Trophoblast cell (in vitro differentiated cells and primary cell): ENCODE data around the gene PRKAB1.
"Not testable (repeated sequence)": the region's sequence is repeated elsewhere in the genome, so short reads cannot be mapped to it uniquely, and the experiment has no call there.

Source experiments
- DNase-seq, 2 donors: peaks; one replicate each; pipeline ENCODE4 v3.0.0-alpha.2; 2016
- H2AFZ ChIP-seq: 2 replicates; pipeline ENCODE4 v1.6.1; 2013; ENCODE audit warnings: low read length, moderate library complexity, mild to moderate bottlenecking; ENCODE audit not compliant: insufficient read depth, poor library complexity
- H2AK5ac ChIP-seq: 2 replicates; pipeline ENCODE4 v1.6.1; 2013; ENCODE audit warnings: mild to moderate bottlenecking, low read length
- H2BK120ac ChIP-seq: 2 replicates; pipeline ENCODE4 v1.6.1; 2013; ENCODE audit warnings: low read length, mild to moderate bottlenecking, moderate library complexity; ENCODE audit not compliant: insufficient read depth, poor library complexity
- H2BK12ac ChIP-seq: 2 replicates; pipeline ENCODE4 v1.6.1; 2013; ENCODE audit warnings: mild to moderate bottlenecking, low read length, moderate library complexity
- H2BK5ac ChIP-seq: 2 replicates; pipeline ENCODE4 v1.6.1; 2013; ENCODE audit warnings: low read length, low read depth, moderate library complexity, mild to moderate bottlenecking; ENCODE audit not compliant: poor library complexity
- H3K14ac ChIP-seq: 2 replicates; pipeline ENCODE4 v1.6.1; 2013; ENCODE audit warnings: mild to moderate bottlenecking, low read length
- H3K18ac ChIP-seq: 2 replicates; pipeline ENCODE4 v1.6.1; 2013; ENCODE audit warnings: mild to moderate bottlenecking, low read length
- H3K23ac ChIP-seq: 2 replicates; pipeline ENCODE4 v1.6.1; 2013; ENCODE audit warnings: low read length
- H3K27ac ChIP-seq: 2 replicates; pipeline ENCODE4 v1.5.1; 2013; ENCODE audit warnings: low read depth, mild to moderate bottlenecking, inconsistent platforms, low read length, moderate library complexity
- H3K27me3 ChIP-seq: 2 replicates; pipeline ENCODE4 v1.6.1; 2013; ENCODE audit warnings: inconsistent platforms, mild to moderate bottlenecking, low read length, moderate library complexity; ENCODE audit not compliant: insufficient read depth
- H3K36me3 ChIP-seq, 2 experiments: 1 replicate in 1 of 2; 2 replicates in 1 of 2; pipeline ENCODE4 v1.6.1; 2013; ENCODE audit warnings: low read length in 2 of 2, mild to moderate bottlenecking in 2 of 2, moderate library complexity in 1 of 2; ENCODE audit not compliant: insufficient read depth in 2 of 2, control insufficient read depth in 1 of 2
- H3K4ac ChIP-seq: 2 replicates; pipeline ENCODE4 v1.6.1; 2013; ENCODE audit warnings: low read depth, mild to moderate bottlenecking, low read length, moderate library complexity
- H3K4me1 ChIP-seq, 2 experiments: 1 replicate in 1 of 2; 2 replicates in 1 of 2; pipeline ENCODE4 v1.6.1; 2013; ENCODE audit warnings: low read length in 2 of 2, mild to moderate bottlenecking in 2 of 2, moderate library complexity in 1 of 2; ENCODE audit not compliant: insufficient read depth in 2 of 2, control insufficient read depth in 1 of 2
- H3K4me2 ChIP-seq: 2 replicates; pipeline ENCODE4 v1.6.1; 2013; ENCODE audit warnings: inconsistent platforms, mild to moderate bottlenecking, low read length, moderate library complexity
- H3K4me3 ChIP-seq: 2 replicates; pipeline ENCODE4 v1.5.1; 2013; ENCODE audit warnings: mild to moderate bottlenecking, low read depth, low read length, inconsistent platforms
- H3K79me1 ChIP-seq: one replicate; pipeline ENCODE4 v1.6.1; 2013; ENCODE audit warnings: low read length
- H3K79me2 ChIP-seq: 2 replicates; pipeline ENCODE4 v1.6.1; 2013; ENCODE audit warnings: low read length, mild to moderate bottlenecking; ENCODE audit not compliant: control insufficient read depth, insufficient read depth, poor library complexity
- H3K9ac ChIP-seq: 2 replicates; pipeline ENCODE4 v1.6.1; 2013; ENCODE audit warnings: mild to moderate bottlenecking, low read length
- H3K9me3 ChIP-seq: 2 replicates; pipeline ENCODE4 v1.6.1; 2013; ENCODE audit warnings: low read depth, mild to moderate bottlenecking, control low read depth, inconsistent platforms, low read length; ENCODE audit not compliant: insufficient read depth
- H4K12ac ChIP-seq: 2 replicates; pipeline ENCODE4 v1.6.1; 2013; ENCODE audit warnings: low read depth, mild to moderate bottlenecking, low read length, moderate library complexity
- H4K8ac ChIP-seq: 2 replicates; pipeline ENCODE4 v1.6.1; 2013; ENCODE audit warnings: low read depth, mild to moderate bottlenecking, low read length, moderate library complexity
- H4K91ac ChIP-seq: one replicate; pipeline ENCODE4 v1.6.1; 2013; ENCODE audit warnings: low read depth, mild to moderate bottlenecking, low read length, moderate library complexity
- WGBS: extraction: QIAGEN DNeasy Blood & Tissue Kit; methylation state at CpG from one replicate; pipeline ENCODE4 v1.1.7; 2013; ENCODE audit warnings: missing lambda C conversion rate; ENCODE audit not compliant: insufficient read length, insufficient coverage; ENCODE audit errors: extremely low coverage; 5-methylcytosine and 5-hydroxymethylcytosine counted together

PRKAB1 gene

GRCh38 chr12:119657001-119657400, 10.9 kb upstream of the PRKAB1 start:
- H3K36me3 ChIP-seq, H2AK5ac ChIP-seq, H3K4me3 ChIP-seq, H3K4ac ChIP-seq, H3K9me3 ChIP-seq, H3K27ac ChIP-seq, H4K91ac ChIP-seq, H4K8ac ChIP-seq, H3K18ac ChIP-seq, H3K14ac ChIP-seq, H3K79me2 ChIP-seq, H3K4me1 ChIP-seq, H3K4me2 ChIP-seq, H3K23ac ChIP-seq, H3K79me1 ChIP-seq, H2AFZ ChIP-seq, H3K9ac ChIP-seq, H4K12ac ChIP-seq, H3K27me3 ChIP-seq, H2BK12ac ChIP-seq, H2BK5ac ChIP-seq, H2BK120ac ChIP-seq: not testable (repeated sequence)
- no CpG with 5 or more reads among the region's 2 CpGs for WGBS
- peak; percentile 85 to 90 for DNase-seq

DNA sequence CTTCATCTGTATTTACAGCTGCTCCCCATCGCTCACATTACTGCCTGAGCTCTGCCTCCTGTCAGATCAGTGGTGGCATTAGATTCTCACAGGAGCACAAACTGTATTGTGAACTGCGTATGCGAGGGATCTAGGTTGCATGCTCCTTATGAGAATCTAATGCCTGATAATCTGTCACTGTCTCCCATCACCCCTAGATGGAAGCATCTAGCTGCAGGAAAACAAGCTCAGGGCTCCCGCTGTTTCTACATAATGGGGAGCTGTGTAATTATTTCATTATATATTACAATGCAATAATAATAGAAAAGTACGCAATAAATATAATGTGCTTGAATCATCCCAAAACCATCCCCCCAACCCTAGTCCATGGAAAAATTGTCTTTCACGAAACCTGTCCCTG, 9.8 kb upstream of the PRKAB1 start:
- H3K27me3 ChIP-seq, H2AK5ac ChIP-seq, H2BK120ac ChIP-seq, H4K8ac ChIP-seq, H3K36me3 ChIP-seq, H3K27ac ChIP-seq, H3K4me1 ChIP-seq, H3K4ac ChIP-seq, H3K23ac ChIP-seq, H3K9me3 ChIP-seq, DNase-seq, H3K14ac ChIP-seq, H2BK12ac ChIP-seq, H4K91ac ChIP-seq, H3K79me1 ChIP-seq, H2BK5ac ChIP-seq, H3K79me2 ChIP-seq, H4K12ac ChIP-seq, H3K4me3 ChIP-seq, H3K9ac ChIP-seq, H3K18ac ChIP-seq, H2AFZ ChIP-seq, H3K4me2 ChIP-seq: not testable (repeated sequence)
- no CpG with 5 or more reads among the region's 6 CpGs for WGBS

- Histone ChIP-seq H3K9me3 (no peaks in the 10 kb centered on the region), H3K79me1 (no peaks in the 10 kb centered on the region), H3K14ac (no peak overlapping the region), H3K36me3 (no peaks in the 10 kb centered on the region), H4K8ac (no peak overlapping the region), H3K79me2 (no peaks in the 10 kb centered on the region), H3K9ac (no peak overlapping the region), H2AFZ (no peak overlapping the region), H3K18ac (no peak overlapping the region), H2BK120ac (no peak overlapping the region), H4K91ac (no peak overlapping the region), H3K4ac (no peak overlapping the region), H3K4me3 (no peak overlapping the region), H2BK5ac (no peak overlapping the region), H3K4me1 (no peaks in the 10 kb centered on the region), H3K23ac (no peak overlapping the region), H2AK5ac (no peak overlapping the region), H4K12ac (no peak overlapping the region), H3K27me3 (no peaks in the 10 kb centered on the region), H3K27ac (no peak overlapping the region), H3K4me2 (no peak overlapping the region), H2BK12ac (no peak overlapping the region)
- WGBS: no CpG with 5 or more reads among the region's 6 CpGs
- DNase-seq: peak; percentile 30 to 82
Measured at GRCh38 chr12:119659289-119659897, 8.5 kb upstream of the PRKAB1 start.

DNA sequence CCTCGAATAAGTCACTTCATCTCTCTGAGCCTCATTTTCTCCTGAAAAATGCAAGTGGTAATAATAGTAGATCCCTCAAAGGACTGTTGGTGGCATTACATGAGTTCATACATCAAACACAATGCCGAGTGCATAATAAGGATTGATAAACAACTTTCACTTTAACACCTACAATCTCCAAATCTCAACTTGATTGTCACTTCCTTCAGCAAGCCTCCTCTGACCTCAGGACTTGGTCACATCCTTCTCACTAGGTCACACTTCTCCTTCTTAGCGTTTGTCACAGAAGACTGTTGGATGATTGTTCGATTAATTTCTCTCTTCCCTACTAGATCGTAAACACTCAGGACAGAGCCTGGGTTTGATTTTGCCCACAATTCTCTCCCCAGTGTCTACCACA, 7.9 kb upstream of the PRKAB1 start:
- Histone ChIP-seq H3K4me3 (no peak overlapping the region), H3K27me3 (no peaks in the 10 kb centered on the region), H3K23ac (no peak overlapping the region), H2AFZ (no peak overlapping the region), H3K4me2 (no peak overlapping the region), H4K8ac (no peak overlapping the region), H3K18ac (no peak overlapping the region), H3K36me3 (no peaks in the 10 kb centered on the region), H2AK5ac (no peak overlapping the region), H2BK12ac (no peak overlapping the region), H3K27ac (no peak overlapping the region), H4K12ac (no peak overlapping the region), H2BK120ac (no peak overlapping the region), H4K91ac (no peak overlapping the region), H3K4ac (no peak overlapping the region), H3K9ac (no peak overlapping the region), H3K79me2 (no peaks in the 10 kb centered on the region), H2BK5ac (no peak overlapping the region), H3K79me1 (no peaks in the 10 kb centered on the region), H3K14ac (no peak overlapping the region), H3K4me1 (no peaks in the 10 kb centered on the region), H3K9me3 (no peaks in the 10 kb centered on the region)
- WGBS: no CpG with 5 or more reads among the region's 5 CpGs
- no peak for DNase-seq
